HepG2 (cell line): ENCODE measurements around the gene GPSM1. TPM values are rescaled to one million over a fixed set of nuclear protein-coding genes. Genes with fewer than 3 reads are reported as not detected.

Source experiments
- ATAC-seq: fragments of 200-7000 bp; cut with Tn5 transposase; 3 replicates; pipeline ENCODE4 v1.9.1; 2020; ENCODE audit warnings: mild to moderate bottlenecking, moderate library complexity
- BruUV-seq: library from RNA; stranded (reverse); fragments of 400-500 nt; replicated peaks from 2 replicates; lab custom pipeline; 2021; lab: Mats Ljungman, UMichigan
- CTCF ChIA-PET: fragments of 300-600 bp; formaldehyde crosslinking; extraction: SDS; loops from one replicate; lab custom pipeline; 2021; ENCODE audit warnings: low total read pairs, inconsistent platforms, low intra/inter-chr PET ratio; lab: Yijun Ruan, JAX
- POLR2A ChIA-PET: fragments of 350-600 bp; sonication (Branson Sonifier 250); formaldehyde crosslinking; loops from one replicate; lab custom pipeline; 2020; ENCODE audit warnings: antibody characterized with exemption, inconsistent platforms; lab: Yijun Ruan, JAX
- DNase-seq: peaks from one replicate; pipeline ENCODE4 v3.0.0-alpha.2; 2015; ENCODE audit warnings: low spot score
- FAIRE-seq: peaks from 3 replicates; lab custom pipeline; 2011; peaks lifted over from hg19 to GRCh38; lab: Jason Lieb, UNC
- H2AFZ ChIP-seq: one replicate; pipeline ENCODE4 v1.6.1; 2011; ENCODE audit warnings: low read length, inconsistent platforms
- H3K27ac ChIP-seq: fragments of 300-600 bp; 3 replicates; pipeline ENCODE4 v1.8.0; 2011; ENCODE audit warnings: mixed run types, mild to moderate bottlenecking, mixed read lengths, low read length, inconsistent platforms; ENCODE audit not compliant: insufficient read depth; ENCODE audit errors: extremely low read length
- H3K27me3 ChIP-seq, 2 experiments: fragments of 200-600 bp in 1 of 2; 2 replicates in 1 of 2; 3 replicates in 1 of 2; pipeline versions ENCODE4 v1.6.0 to v1.8.0; 2011; ENCODE audit warnings: low read length in 2 of 2, mild to moderate bottlenecking in 2 of 2, moderate library complexity in 2 of 2, inconsistent platforms in 1 of 2; ENCODE audit not compliant: insufficient read depth in 2 of 2, control insufficient read depth in 1 of 2
- H3K36me3 ChIP-seq, 2 experiments: fragments of 200-600 bp in 1 of 2; replicated peaks in 1 of 2; 2 replicates in 1 of 2; 3 replicates in 1 of 2; pipeline versions ENCODE4 v1.5.1 to v1.8.0; 2011; ENCODE audit warnings: low read length in 2 of 2, inconsistent platforms in 1 of 2; ENCODE audit not compliant: insufficient read depth in 2 of 2, control insufficient read depth in 1 of 2
- H3K4me1 ChIP-seq: 2 replicates; pipeline ENCODE4 v1.5.1; 2012; ENCODE audit warnings: low read length, inconsistent platforms; ENCODE audit not compliant: insufficient read depth
- H3K4me2 ChIP-seq: 2 replicates; pipeline ENCODE4 v1.6.0; 2011; ENCODE audit warnings: low read depth, low read length, inconsistent platforms
- H3K4me3 ChIP-seq, 3 experiments: fragments of 200-600 bp in 1 of 3; sonication (generic), shearing (Covaris generic) in 1 of 3; replicated peaks in 1 of 3; 2 replicates each; pipeline ENCODE4 v1.5.1; 2011 to 2016; ENCODE audit warnings: low read length in 3 of 3, inconsistent platforms in 2 of 3, low read depth in 2 of 3, mild to moderate bottlenecking in 2 of 3, control low read depth in 1 of 3, mixed read lengths in 1 of 3; ENCODE audit not compliant: insufficient read depth in 1 of 3
- H3K79me2 ChIP-seq: one replicate; pipeline ENCODE4 v1.6.1; 2011; ENCODE audit warnings: low read length, inconsistent platforms; ENCODE audit not compliant: insufficient read depth
- H3K9ac ChIP-seq: 2 replicates; pipeline ENCODE4 v1.6.0; 2011; ENCODE audit warnings: mild to moderate bottlenecking, low read depth, low read length, inconsistent platforms; ENCODE audit not compliant: insufficient read depth
- H3K9me3 ChIP-seq: 2 replicates; pipeline ENCODE4 v1.5.1; 2012; ENCODE audit warnings: mild to moderate bottlenecking, low read length
- H4K20me1 ChIP-seq: 2 replicates; pipeline ENCODE4 v1.6.0; 2011; ENCODE audit warnings: inconsistent platforms, mild to moderate bottlenecking, low read length, moderate library complexity; ENCODE audit not compliant: insufficient read depth
- ATAD3A ChIP-seq: sonication (generic); formaldehyde crosslinking; IDR thresholded peaks from 2 replicates; pipeline ENCODE4 v1.4.0; 2020; ENCODE audit warnings: missing genetic modification reagents
- HNRNPUL1 ChIP-seq: fragments of 200-400 bp; formaldehyde crosslinking; IDR thresholded peaks from 2 replicates; pipeline ENCODE4 v1.6.1; 2017; ENCODE audit warnings: low read depth, mild to moderate bottlenecking, low read length, moderate library complexity
- NR0B2 ChIP-seq: sonication (generic); formaldehyde crosslinking; IDR thresholded peaks from 2 replicates; pipeline ENCODE4 v1.4.0; 2020; ENCODE audit warnings: mild to moderate bottlenecking, missing genetic modification reagents
- RBM22 ChIP-seq: fragments of 200-400 bp; formaldehyde crosslinking; optimal IDR thresholded peaks from 2 replicates; pipeline ENCODE3; 2017; ENCODE audit warnings: mild to moderate bottlenecking, low read length, moderate library complexity
- SIX1 ChIP-seq: sonication (generic); formaldehyde crosslinking; IDR thresholded peaks from 2 replicates; pipeline ENCODE4 v1.4.0; 2020; ENCODE audit warnings: missing genetic modification reagents, borderline replicate concordance
- SMAD9 ChIP-seq: sonication (generic); formaldehyde crosslinking; IDR thresholded peaks from 2 replicates; pipeline ENCODE4 v1.5.1; 2020; ENCODE audit warnings: mild to moderate bottlenecking, missing genetic modification reagents
- SNRNP70 ChIP-seq: fragments of 200-400 bp; formaldehyde crosslinking; IDR thresholded peaks from 2 replicates; pipeline ENCODE4 v1.6.1; 2017; ENCODE audit warnings: mild to moderate bottlenecking, low read depth, low read length, moderate library complexity
- ZBTB2 ChIP-seq: sonication (generic); formaldehyde crosslinking; IDR thresholded peaks from 2 replicates; pipeline ENCODE4 v1.8.0; 2022; ENCODE audit warnings: low read depth, missing genetic modification reagents
- ZFP41 ChIP-seq: sonication (generic); formaldehyde crosslinking; IDR thresholded peaks from 2 replicates; pipeline ENCODE4 v1.4.0; 2020; ENCODE audit warnings: mild to moderate bottlenecking, missing genetic modification reagents, borderline replicate concordance
- ZNF263 ChIP-seq: sonication (generic); formaldehyde crosslinking; IDR thresholded peaks from 2 replicates; pipeline ENCODE4 v1.4.0; 2020; ENCODE audit warnings: missing genetic modification reagents
- ZNF513 ChIP-seq: sonication (generic); formaldehyde crosslinking; conservative IDR thresholded peaks from 2 replicates; pipeline ENCODE4 v1.5.0; 2020; ENCODE audit warnings: missing genetic modification reagents
- ZNF850 ChIP-seq: sonication (generic); formaldehyde crosslinking; conservative IDR thresholded peaks from 2 replicates; pipeline ENCODE4 v1.9.0; 2021; ENCODE audit warnings: mild to moderate bottlenecking, missing genetic modification reagents
- WGBS: methylation state at CpG from one replicate; pipeline ENCODE4 v1.1.6; 2017; ENCODE audit warnings: low lambda C conversion rate; 5-methylcytosine and 5-hydroxymethylcytosine counted together
- in situ Hi-C: cut with HindIII; loops from 2 replicates; pipeline ENCODE4 v1.10.0; 2017; ENCODE audit warnings: low pct_unique_long_range_greater_than_20kb; ENCODE audit not compliant: extremely low pct_ligation_motif_present
- intact Hi-C: fragments of 100-400 bp; cut with micrococcal nuclease; formaldehyde crosslinking; loops from one replicate; pipeline ENCODE4 v1.10.0; 2022; ENCODE audit not compliant: unreplicated experiment
- polyA plus RNA-seq, 8 experiments: library from polyadenylated mRNA; depleted of rRNA in 3 of 8; stranded (reverse) in 7 of 8; unstranded in 1 of 8; fragments of >200 nt; fragmentation: Illumina TruSeq in 4 of 8; extraction: Trizol in 4 of 8; gene quantifications; 2 replicates each; pipeline versions ENCODE4 v1.2.1 to v1.2.3, GENCODE V29; 2011 to 2016; ENCODE audit warnings: low read depth in 4 of 8, missing spikeins in 1 of 8, mixed read lengths in 1 of 8; ENCODE audit not compliant: insufficient read depth in 1 of 8
- total RNA-seq, 5 experiments: library from RNA; depleted of rRNA; stranded (reverse); fragments of >200 nt; fragmentation: Illumina TruSeq; extraction: Trizol; gene quantifications; 2 replicates each; pipeline ENCODE4 v1.2.3, GENCODE V29; 2016; ENCODE audit warnings: low read depth in 1 of 5

Gene GPSM1
- total and polyA plus RNA-seq, 2 of the 13 experiments (the other 11 are each of a cell fraction or from before 2014, with no cell fraction given), result 1.0 to 2.4 TPM

GRCh38 chr9:136361047-136361753 is 33.9 kb downstream of the GPSM1 start:
- Histone ChIP-seq H3K4me1 (peaks cover 24% of the 10 kb centered on the region), H3K27ac (no peak overlapping the region), H3K4me2 (no peak overlapping the region), H3K9me3 (no peaks in the 10 kb centered on the region), H3K27me3 (no peaks in the 10 kb centered on the region)
- BruUV-seq, result no TSS peak
- CTCF ChIA-PET, result no interaction called here
- no peak for DNase-seq
- no peak for TF ChIP-seq ZBTB2 (CRISPR knock-in tag)
- no peak for TF ChIP-seq ATAD3A (CRISPR knock-in tag)
- no peak for TF ChIP-seq NR0B2 (CRISPR knock-in tag)
- no peak for TF ChIP-seq RBM22
- no peak for TF ChIP-seq SIX1 (CRISPR knock-in tag)
- no peak for TF ChIP-seq HNRNPUL1
- TF ChIP-seq ZNF850 (CRISPR knock-in tag), result no peak
- no peak for TF ChIP-seq SMAD9
- TF ChIP-seq ZNF513 (CRISPR knock-in tag), result no peak
- TF ChIP-seq ZNF263, result no peak
- no peak for TF ChIP-seq ZFP41
- TF ChIP-seq SNRNP70, result no peak
- TF ChIP-seq, all 625 proteins: peak for 0
- 96% methylated on average over 23 of the region's 43 CpGs for WGBS
- Histone ChIP-seq H2AFZ (no peak overlapping the region), H3K4me3 (no peak overlapping the region), H3K79me2 (no peaks in the 10 kb centered on the region), H3K9ac (no peak overlapping the region), H4K20me1 (no peaks in the 10 kb centered on the region), H3K36me3 (no peaks in the 10 kb centered on the region)
- FAIRE-seq (no peak), ATAC-seq (no peak)
- in situ Hi-C loops (no loop called here), intact Hi-C loops (no loop called here)
- POLR2A ChIA-PET, result interaction anchor here (2.8 kb wide), 1 partner anchor 16 kb away, joined by 73 read pairs; no protein-coding TSS in a partner anchor
